PC-3 (cell line): Measurements from ENCODE around the gene ARHGEF17. TPM values are rescaled to one million over a fixed set of nuclear protein-coding genes. Genes with fewer than 3 reads are reported as not detected.

Experiments
- ATAC-seq: fragments of 200-7000 bp; cut with Tn5 transposase; 2 replicates; pipeline ENCODE4 v1.9.1; 2020; ENCODE audit warnings: mild to moderate bottlenecking, moderate library complexity
- BruUV-seq: library from RNA; stranded (reverse); fragments of 400-500 nt; replicated peaks from 2 replicates; lab custom pipeline; 2021; lab: Mats Ljungman, UMichigan
- CTCF ChIA-PET: fragments of 300-600 bp; sonication (Branson Sonifier 250); formaldehyde crosslinking; loops from one replicate; lab custom pipeline; 2022; ENCODE audit warnings: antibody characterized with exemption; lab: Charles Lee
- POLR2A ChIA-PET: fragments of 300-600 bp; sonication (Branson Sonifier 250); formaldehyde crosslinking; loops from one replicate; lab custom pipeline; 2022; ENCODE audit warnings: antibody characterized with exemption; ENCODE audit not compliant: unreplicated experiment; lab: Charles Lee
- DNase-seq: peaks from one replicate; pipeline ENCODE4 v3.0.0-alpha.2; 2015
- H2AFZ ChIP-seq: fragments of 300-600 bp; sonication (generic); 2 replicates; pipeline ENCODE4 v1.6.0; 2016; ENCODE audit warnings: antibody characterized with exemption, low read length
- H3F3A ChIP-seq: fragments of 300-600 bp; sonication (generic); one replicate; pipeline ENCODE4 v1.6.0; 2017; ENCODE audit warnings: antibody characterized with exemption, low read length, control low read depth, mild to moderate bottlenecking; ENCODE audit not compliant: unreplicated experiment
- H3K27ac ChIP-seq: fragments of 300-600 bp; sonication (generic); 2 replicates; pipeline ENCODE4 v1.5.1; 2016; ENCODE audit warnings: mild to moderate bottlenecking, low read length
- H3K27me3 ChIP-seq: fragments of 300-600 bp; sonication (generic); 2 replicates; pipeline ENCODE4 v1.6.1; 2016; ENCODE audit warnings: low read length, mixed read lengths
- H3K36me3 ChIP-seq: fragments of 300-600 bp; sonication (generic); 2 replicates; pipeline ENCODE4 v1.6.1; 2016; ENCODE audit warnings: low read depth, mixed run types, low read length, mixed read lengths
- H3K4me1 ChIP-seq: fragments of 300-600 bp; sonication (generic); 2 replicates; pipeline ENCODE4 v1.5.1; 2016; ENCODE audit warnings: low read length; ENCODE audit not compliant: insufficient read depth
- H3K4me2 ChIP-seq: fragments of 300-600 bp; sonication (generic); 2 replicates; pipeline ENCODE4 v1.6.0; 2016; ENCODE audit warnings: low read length
- H3K4me3 ChIP-seq: fragments of 300-600 bp; sonication (generic); 2 replicates; pipeline ENCODE4 v1.5.1; 2016; ENCODE audit warnings: mild to moderate bottlenecking, low read length, mixed read lengths
- H3K79me2 ChIP-seq: fragments of 300-600 bp; sonication (generic); 2 replicates; pipeline ENCODE4 v1.6.1; 2017; ENCODE audit warnings: low read length, mixed read lengths
- H3K9ac ChIP-seq: fragments of 300-600 bp; sonication (generic); 2 replicates; pipeline ENCODE4 v1.6.0; 2016; ENCODE audit warnings: mild to moderate bottlenecking, low read length
- H3K9me2 ChIP-seq: fragments of 300-600 bp; sonication (generic); replicated peaks from 2 replicates; pipeline ENCODE4 v1.6.1; 2016; ENCODE audit warnings: mixed run types, low read length, mixed read lengths
- H3K9me3 ChIP-seq: fragments of 300-600 bp; sonication (generic); 2 replicates; pipeline ENCODE4 v1.6.1; 2016; ENCODE audit warnings: low read length, mixed read lengths
- H4K20me1 ChIP-seq: fragments of 300-600 bp; sonication (generic); 2 replicates; pipeline ENCODE4 v1.6.1; 2016; ENCODE audit warnings: low read length, mixed read lengths
- EZH2 ChIP-seq: fragments of 300-600 bp; sonication (generic); IDR thresholded peaks from one replicate; pipeline ENCODE4 v1.6.1; 2017; ENCODE audit warnings: antibody characterized with exemption, mild to moderate bottlenecking, low read length; ENCODE audit not compliant: unreplicated experiment
- EZH2phosphoT487 ChIP-seq: fragments of 300-600 bp; sonication (generic); IDR thresholded peaks from 2 replicates; pipeline ENCODE4 v1.6.1; 2018; ENCODE audit warnings: mild to moderate bottlenecking, antibody characterized with exemption, low read length, borderline replicate concordance
- intact Hi-C: fragments of 100-400 bp; cut with micrococcal nuclease; formaldehyde crosslinking; loops from 2 replicates; pipeline ENCODE4 v1.9.0; 2023
- total RNA-seq: library from RNA; depleted of rRNA; stranded (reverse); fragments of >200 nt; gene quantifications from 2 replicates; pipeline ENCODE4 v1.2.3, GENCODE V29; 2014
- TF ChIP-seq, protein P1 (sequence below): fragments of 300-600 bp; sonication (generic); conservative IDR thresholded peaks from 2 replicates; pipeline ENCODE4 v1.5.1; 2017; ENCODE audit warnings: antibody characterized with exemption, low read depth, mild to moderate bottlenecking, low read length

Gene ARHGEF17
- total RNA-seq, 1 experiment from 2014 or later = 6.2 TPM

DNA sequence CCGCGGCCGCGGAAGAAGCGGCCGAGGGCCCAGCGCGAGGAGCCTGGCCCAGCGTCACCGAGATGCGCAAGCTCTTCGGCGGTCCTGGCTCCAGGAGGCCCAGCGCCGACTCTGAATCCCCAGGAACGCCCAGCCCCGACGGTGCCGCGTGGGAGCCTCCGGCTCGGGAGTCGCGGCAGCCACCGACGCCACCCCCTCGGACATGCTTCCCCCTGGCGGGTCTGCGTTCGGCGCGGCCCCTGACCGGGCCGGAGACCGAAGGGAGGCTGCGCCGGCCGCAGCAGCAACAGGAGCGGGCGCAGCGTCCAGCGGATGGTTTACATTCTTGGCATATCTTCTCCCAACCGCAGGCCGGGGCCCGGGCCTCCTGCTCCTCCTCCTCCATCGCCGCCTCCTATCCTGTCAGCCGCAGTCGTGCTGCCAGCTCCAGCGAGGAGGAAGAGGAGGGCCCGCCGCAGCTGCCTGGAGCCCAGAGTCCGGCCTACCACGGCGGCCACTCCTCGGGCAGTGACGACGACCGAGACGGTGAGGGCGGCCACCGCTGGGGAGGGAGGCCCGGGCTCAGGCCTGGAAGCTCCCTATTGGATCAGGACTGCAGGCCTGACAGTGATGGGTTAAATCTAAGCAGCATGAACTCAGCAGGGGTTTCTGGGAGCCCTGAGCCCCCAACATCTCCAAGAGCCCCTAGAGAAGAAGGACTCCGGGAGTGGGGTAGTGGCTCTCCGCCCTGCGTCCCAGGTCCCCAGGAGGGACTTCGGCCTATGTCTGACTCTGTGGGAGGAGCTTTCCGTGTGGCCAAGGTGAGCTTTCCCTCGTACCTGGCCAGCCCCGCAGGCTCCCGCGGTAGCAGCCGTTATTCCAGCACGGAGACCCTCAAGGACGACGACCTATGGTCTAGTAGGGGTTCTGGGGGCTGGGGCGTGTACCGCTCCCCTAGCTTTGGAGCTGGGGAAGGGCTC is 1.2 kb downstream of the ARHGEF17 start:
- no peaks in the 10 kb centered on the region for H3K9me2 ChIP-seq
- TF ChIP-seq EZH2phosphoT487 (no peak), EZH2 (no peak)
- TF ChIP-seq, protein P1, sequence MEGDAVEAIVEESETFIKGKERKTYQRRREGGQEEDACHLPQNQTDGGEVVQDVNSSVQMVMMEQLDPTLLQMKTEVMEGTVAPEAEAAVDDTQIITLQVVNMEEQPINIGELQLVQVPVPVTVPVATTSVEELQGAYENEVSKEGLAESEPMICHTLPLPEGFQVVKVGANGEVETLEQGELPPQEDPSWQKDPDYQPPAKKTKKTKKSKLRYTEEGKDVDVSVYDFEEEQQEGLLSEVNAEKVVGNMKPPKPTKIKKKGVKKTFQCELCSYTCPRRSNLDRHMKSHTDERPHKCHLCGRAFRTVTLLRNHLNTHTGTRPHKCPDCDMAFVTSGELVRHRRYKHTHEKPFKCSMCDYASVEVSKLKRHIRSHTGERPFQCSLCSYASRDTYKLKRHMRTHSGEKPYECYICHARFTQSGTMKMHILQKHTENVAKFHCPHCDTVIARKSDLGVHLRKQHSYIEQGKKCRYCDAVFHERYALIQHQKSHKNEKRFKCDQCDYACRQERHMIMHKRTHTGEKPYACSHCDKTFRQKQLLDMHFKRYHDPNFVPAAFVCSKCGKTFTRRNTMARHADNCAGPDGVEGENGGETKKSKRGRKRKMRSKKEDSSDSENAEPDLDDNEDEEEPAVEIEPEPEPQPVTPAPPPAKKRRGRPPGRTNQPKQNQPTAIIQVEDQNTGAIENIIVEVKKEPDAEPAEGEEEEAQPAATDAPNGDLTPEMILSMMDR = no peak
- no peaks in the 10 kb centered on the region for H3K79me2 ChIP-seq
- ATAC-seq (no peak), DNase-seq (no peak)
- no peaks in the 10 kb centered on the region for H3F3A ChIP-seq
- no peaks in the 10 kb centered on the region for H4K20me1 ChIP-seq
- no peak overlapping the region for H3K9ac ChIP-seq
- no peaks in the 10 kb centered on the region for H3K27me3 ChIP-seq
- no peaks in the 10 kb centered on the region for H3K9me3 ChIP-seq
- BruUV-seq = no TSS peak
- POLR2A ChIA-PET = no interaction called here
- H3K27ac ChIP-seq = no peak overlapping the region
- peak overlapping the region; percentile 97 for H3K4me2 ChIP-seq
- H3K4me1 ChIP-seq = peaks cover 9% of the 10 kb centered on the region
- intact Hi-C loops = loop anchor here (5.0 kb wide), 1 partner anchor 122 kb away; no protein-coding TSS in a partner anchor
- H2AFZ ChIP-seq = no peak overlapping the region; the same call in 1 of the 2 replicates
- no peaks in the 10 kb centered on the region for H3K36me3 ChIP-seq
- H3K4me3 ChIP-seq = peak overlapping the region; percentile 86; the same call in 1 of the 2 replicates
- CTCF ChIA-PET = no interaction called here

GRCh38 chr11:73310076-73310475 is 2.0 kb downstream of the ARHGEF17 start:
- Histone ChIP-seq H3K9me2 (no peaks in the 10 kb centered on the region), H2AFZ (no peak overlapping the region), H3F3A (no peaks in the 10 kb centered on the region), H3K9ac (no peak overlapping the region), H3K36me3 (no peaks in the 10 kb centered on the region), H3K79me2 (no peaks in the 10 kb centered on the region), H3K4me1 (peaks cover 9% of the 10 kb centered on the region), H3K27ac (no peak overlapping the region), H3K4me2 (no peak overlapping the region), H3K4me3 (no peak overlapping the region), H4K20me1 (no peaks in the 10 kb centered on the region), H3K27me3 (no peaks in the 10 kb centered on the region), H3K9me3 (no peaks in the 10 kb centered on the region)
- ChIA-PET POLR2A (no interaction called here), CTCF (no interaction called here)
- ATAC-seq (no peak), DNase-seq (no peak)
- intact Hi-C loops = no loop called here
- no peak for TF ChIP-seq EZH2
- TF ChIP-seq EZH2phosphoT487 = no peak
- TF ChIP-seq, protein P1 = no peak
- no TSS peak for BruUV-seq
